PFSK-1 (cell line): Measurements from ENCODE around the gene CERS5.

Experiments used
- POLR2AphosphoS5 ChIP-seq: IDR thresholded peaks from 2 replicates; pipeline ENCODE4 v1.6.1; 2012; ENCODE audit warnings: low read depth, mild to moderate bottlenecking, control low read depth, low read length, moderate library complexity
- SIN3A ChIP-seq: IDR thresholded peaks from 2 replicates; pipeline ENCODE4 v1.6.1; 2012; ENCODE audit warnings: mild to moderate bottlenecking, low read length, moderate library complexity, borderline replicate concordance; ENCODE audit not compliant: insufficient read depth
- TAF1 ChIP-seq: IDR thresholded peaks from 2 replicates; pipeline ENCODE4 v1.6.1; 2012; ENCODE audit warnings: low read length, control low read depth, borderline replicate concordance; ENCODE audit not compliant: insufficient read depth
- TF ChIP-seq, protein P1 (sequence below), 2 experiments: IDR thresholded peaks; 2 replicates each; pipeline versions ENCODE4 v1.6.1 to v1.8.0; 2011 to 2012; ENCODE audit warnings: low read depth in 2 of 2, low read length in 2 of 2, control low read depth in 1 of 2, inconsistent platforms in 1 of 2, mild to moderate bottlenecking in 1 of 2, moderate library complexity in 1 of 2; ENCODE audit not compliant: insufficient read depth in 1 of 2

- TF ChIP-seq POLR2AphosphoS5, result no peak
- no peak for TF ChIP-seq SIN3A
- TF ChIP-seq, protein P1, sequence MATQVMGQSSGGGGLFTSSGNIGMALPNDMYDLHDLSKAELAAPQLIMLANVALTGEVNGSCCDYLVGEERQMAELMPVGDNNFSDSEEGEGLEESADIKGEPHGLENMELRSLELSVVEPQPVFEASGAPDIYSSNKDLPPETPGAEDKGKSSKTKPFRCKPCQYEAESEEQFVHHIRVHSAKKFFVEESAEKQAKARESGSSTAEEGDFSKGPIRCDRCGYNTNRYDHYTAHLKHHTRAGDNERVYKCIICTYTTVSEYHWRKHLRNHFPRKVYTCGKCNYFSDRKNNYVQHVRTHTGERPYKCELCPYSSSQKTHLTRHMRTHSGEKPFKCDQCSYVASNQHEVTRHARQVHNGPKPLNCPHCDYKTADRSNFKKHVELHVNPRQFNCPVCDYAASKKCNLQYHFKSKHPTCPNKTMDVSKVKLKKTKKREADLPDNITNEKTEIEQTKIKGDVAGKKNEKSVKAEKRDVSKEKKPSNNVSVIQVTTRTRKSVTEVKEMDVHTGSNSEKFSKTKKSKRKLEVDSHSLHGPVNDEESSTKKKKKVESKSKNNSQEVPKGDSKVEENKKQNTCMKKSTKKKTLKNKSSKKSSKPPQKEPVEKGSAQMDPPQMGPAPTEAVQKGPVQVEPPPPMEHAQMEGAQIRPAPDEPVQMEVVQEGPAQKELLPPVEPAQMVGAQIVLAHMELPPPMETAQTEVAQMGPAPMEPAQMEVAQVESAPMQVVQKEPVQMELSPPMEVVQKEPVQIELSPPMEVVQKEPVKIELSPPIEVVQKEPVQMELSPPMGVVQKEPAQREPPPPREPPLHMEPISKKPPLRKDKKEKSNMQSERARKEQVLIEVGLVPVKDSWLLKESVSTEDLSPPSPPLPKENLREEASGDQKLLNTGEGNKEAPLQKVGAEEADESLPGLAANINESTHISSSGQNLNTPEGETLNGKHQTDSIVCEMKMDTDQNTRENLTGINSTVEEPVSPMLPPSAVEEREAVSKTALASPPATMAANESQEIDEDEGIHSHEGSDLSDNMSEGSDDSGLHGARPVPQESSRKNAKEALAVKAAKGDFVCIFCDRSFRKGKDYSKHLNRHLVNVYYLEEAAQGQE (IDR thresholded peaks at IDR 0.05; ENCODE audit: insufficient read depth in 1 of 2, low read depth in 2 of 2, low read length in 2 of 2), result no peak
- TF ChIP-seq TAF1, result no peak
Measured at GRCh38 chr12:50212071-50212467, 44.9 kb upstream of the CERS5 start.
